ENCODE measurements around the gene PTPRC.

The PTPRC gene

GRCh38 chr1:198638894-198639635, at the start of gene PTPRC:
PTPRC (plus strand) TSS chr1:198639040; CDS start chr1:198639269, 229 bp downstream.
- POLR2A ChIA-PET = no interaction called here

GRCh38 chr1:198590454-198590853, 48.4 kb upstream of the PTPRC start:
- no peak for TF ChIP-seq CTCF (IDR thresholded peaks at IDR 0.05; ENCODE audit: control extremely low read depth, extremely low read depth, low read depth, missing control alignments)
- no peak for DNase-seq (ENCODE audit: extremely low spot score)
- ChIA-PET POLR2A (no interaction called here), CTCF (no interaction called here)

More at GRCh38 chr1:198638894-198639635, at the start of gene PTPRC:
- DNase-seq (ENCODE audit: extremely low spot score) = peak; percentile 26
- CTCF ChIA-PET = interaction anchor here (0.7 to 1.6 kb wide), 3 partner anchors 17 to 28 kb away, joined by 3 to 5 read pairs (median 4); no protein-coding TSS in a partner anchor
- no peak for TF ChIP-seq CTCF (IDR thresholded peaks at IDR 0.05; ENCODE audit: control extremely low read depth, extremely low read depth, low read depth, missing control alignments)

GRCh38 chr1:198595765-198596164, 43.1 kb upstream of the PTPRC start:
- TF ChIP-seq CTCF (IDR thresholded peaks at IDR 0.05; ENCODE audit: control extremely low read depth, extremely low read depth, low read depth, missing control alignments) = no peak
- DNase-seq (ENCODE audit: extremely low spot score) = no peak
- ChIA-PET POLR2A (no interaction called here), CTCF (interaction anchor here (0.8 to 1.4 kb wide), 5 partner anchors 21 to 39 kb away, joined by 3 to 5 read pairs (median 5); no protein-coding TSS in a partner anchor)

GRCh38 chr1:198597690-198598430, 41.0 kb upstream of the PTPRC start:
- POLR2A ChIA-PET = interaction anchor here (1.5 to 1.7 kb wide), 2 partner anchors 22 to 24 kb away, joined by 3 to 6 read pairs; no protein-coding TSS in a partner anchor
- TF ChIP-seq CTCF (IDR thresholded peaks at IDR 0.05; ENCODE audit: control extremely low read depth, extremely low read depth, low read depth, missing control alignments) = no peak
- no peak for DNase-seq (ENCODE audit: extremely low spot score)
- CTCF ChIA-PET = interaction anchor here (1.0 to 2.3 kb wide), 6 partner anchors 8 to 101 kb away, joined by 3 to 10 read pairs (median 4); no protein-coding TSS in a partner anchor

GRCh38 chr1:198598796-198599321, 40.0 kb upstream of the PTPRC start:
- DNase-seq (ENCODE audit: extremely low spot score) = peak; percentile 29
- CTCF ChIA-PET = interaction anchor here (1.0 to 2.3 kb wide), 6 partner anchors 9 to 100 kb away, joined by 3 to 10 read pairs (median 4); no protein-coding TSS in a partner anchor
- TF ChIP-seq CTCF (IDR thresholded peaks at IDR 0.05; ENCODE audit: control extremely low read depth, extremely low read depth, low read depth, missing control alignments) = no peak

GRCh38 chr1:198599749-198600148, 39.1 kb upstream of the PTPRC start:
- TF ChIP-seq CTCF (IDR thresholded peaks at IDR 0.05; ENCODE audit: control extremely low read depth, extremely low read depth, low read depth, missing control alignments) = no peak
- DNase-seq (ENCODE audit: extremely low spot score) = no peak
- ChIA-PET POLR2A (no interaction called here), CTCF (interaction anchor here (1.5 to 2.0 kb wide), 2 partner anchors 11 to 87 kb away, joined by 5 to 7 read pairs; no protein-coding TSS in a partner anchor)

More at GRCh38 chr1:198598796-198599321, 40.0 kb upstream of the PTPRC start:
- POLR2A ChIA-PET = interaction anchor here (0.6 to 1.7 kb wide), 3 partner anchors 21 to 71 kb away, joined by 3 to 6 read pairs (median 3); no protein-coding TSS in a partner anchor
